NCI-H82 treated with DMSO at 0.1 percent for 48 hours (cell line): ENCODE results near the gene RHOA.
A peak's percentile ranks its signal among the peaks of the same experiment; 100 is the strongest.
"Not testable (repeated sequence)": the region's sequence is repeated elsewhere in the genome, so short reads cannot be mapped to it uniquely, and the experiment has no call there.

Experiments used
- DNase-seq: peaks from one replicate; lab custom pipeline; 2025; ENCODE audit not compliant: unreplicated experiment; lab: John Stamatoyannopoulos, UW

The RHOA gene

GRCh38 chr3:49371946-49372345 lies 39.8 kb downstream of the RHOA start:
- DNase-seq, result no peak

GRCh38 chr3:49370585-49371290 lies 41.0 kb downstream of the RHOA start:
- no peak for DNase-seq

DNA sequence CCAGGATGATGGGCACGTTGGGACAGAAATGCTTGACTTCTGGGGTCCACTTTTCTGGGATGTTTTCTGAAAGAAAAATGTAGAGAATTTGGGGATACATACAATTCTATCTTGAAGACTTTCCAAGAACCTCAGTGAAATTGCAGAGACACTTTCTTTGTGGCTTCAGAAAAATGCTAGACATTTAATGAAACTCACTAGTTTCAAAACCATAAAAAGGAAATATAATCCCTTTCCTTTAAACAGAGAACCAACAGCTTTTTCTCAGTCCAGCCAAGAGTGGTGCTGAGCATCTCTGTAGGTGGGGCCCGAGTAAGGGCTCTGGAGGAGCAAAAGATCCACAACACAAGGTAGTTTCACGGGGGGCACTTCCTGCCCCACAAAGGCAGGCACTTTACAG lies 49.2 kb downstream of the RHOA start:
- DNase-seq, result no peak

- DNase-seq, result no peak
Measured at GRCh38 chr3:49359623-49360022, 52.2 kb downstream of the RHOA start.

DNA sequence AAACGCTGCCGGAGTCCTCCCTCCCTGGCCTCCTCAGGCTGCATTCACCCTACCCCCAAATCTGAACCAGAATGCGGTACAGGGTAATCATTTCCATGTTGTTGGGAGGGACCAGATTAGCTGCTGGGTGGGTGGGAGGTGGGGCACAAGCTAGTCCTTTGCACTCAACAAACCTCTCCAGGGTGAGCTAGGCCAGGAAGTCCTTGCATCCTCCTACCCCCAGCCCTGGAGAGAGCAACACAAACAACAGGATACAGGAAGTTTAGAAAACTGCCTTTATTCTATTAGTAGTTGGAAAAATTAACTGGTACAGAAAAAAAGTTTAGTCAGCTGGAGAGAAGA lies 52.9 kb downstream of the RHOA start:
- no peak for DNase-seq

DNA sequence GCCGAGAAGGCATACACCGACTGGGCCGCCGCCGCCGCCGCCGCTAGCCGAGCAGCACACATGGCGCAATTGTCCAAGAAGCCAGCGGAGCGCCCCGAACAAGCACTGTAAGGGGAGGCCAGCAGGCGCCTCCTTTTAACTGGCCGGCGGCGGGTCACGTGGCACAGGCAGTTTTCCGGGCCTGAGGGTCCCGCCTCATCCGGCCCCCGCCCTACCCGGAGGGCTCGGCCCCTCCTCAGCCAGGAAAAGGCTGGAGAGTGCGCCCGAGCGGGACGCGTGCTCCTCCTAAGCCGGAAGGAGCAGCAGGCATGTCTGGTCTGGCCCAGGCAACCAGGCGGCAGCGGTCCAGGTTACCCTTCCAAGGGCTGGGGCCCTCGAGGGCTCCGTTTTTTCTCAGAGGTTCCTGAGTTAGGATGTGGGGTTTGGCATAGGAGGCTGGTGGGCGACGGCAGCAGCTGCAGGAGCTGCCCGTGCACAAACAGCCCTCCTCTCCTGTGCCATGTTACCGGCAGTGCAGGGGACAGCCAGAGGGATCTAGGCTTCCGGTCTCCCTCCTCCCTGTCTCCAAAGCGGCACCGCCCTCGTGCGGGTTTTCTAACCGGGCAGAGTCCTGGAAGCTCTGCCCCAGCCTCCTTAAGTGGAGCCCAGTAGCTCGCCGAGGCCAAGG lies 53.4 kb downstream of the RHOA start, which contains the start of gene GPX1:
Gene GPX1, minus strand, starts transcription at position 137 of the 667 bp plus-strand sequence. Its CDS starts 75 bp downstream, at position 62.
- peak; percentile 72 for DNase-seq

- DNase-seq, result not testable (repeated sequence)
Measured at GRCh38 chr3:49357443-49358216, 54.1 kb downstream of the RHOA start.

DNA sequence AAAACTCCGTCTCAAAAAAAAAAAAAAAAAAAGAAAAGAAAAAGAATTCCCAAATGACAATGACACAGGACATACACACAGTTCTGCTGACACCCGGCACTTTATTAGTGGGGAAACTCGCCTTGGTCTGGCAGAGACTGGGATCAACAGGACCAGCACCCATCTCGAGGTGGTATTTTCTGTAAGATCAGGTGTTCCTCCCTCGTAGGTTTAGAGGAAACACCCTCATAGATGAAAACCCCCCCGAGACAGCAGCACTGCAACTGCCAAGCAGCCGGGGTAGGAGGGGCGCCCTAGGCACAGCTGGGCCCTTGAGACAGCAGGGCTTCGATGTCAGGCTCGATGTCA lies 54.7 kb downstream of the RHOA start:
- not testable (repeated sequence) for DNase-seq

- DNase-seq, result no peak
Measured at GRCh38 chr3:49352890-49353421, 58.8 kb downstream of the RHOA start.

- DNase-seq, result no peak
Measured at GRCh38 chr3:49352281-49352680, 59.5 kb downstream of the RHOA start.

DNA sequence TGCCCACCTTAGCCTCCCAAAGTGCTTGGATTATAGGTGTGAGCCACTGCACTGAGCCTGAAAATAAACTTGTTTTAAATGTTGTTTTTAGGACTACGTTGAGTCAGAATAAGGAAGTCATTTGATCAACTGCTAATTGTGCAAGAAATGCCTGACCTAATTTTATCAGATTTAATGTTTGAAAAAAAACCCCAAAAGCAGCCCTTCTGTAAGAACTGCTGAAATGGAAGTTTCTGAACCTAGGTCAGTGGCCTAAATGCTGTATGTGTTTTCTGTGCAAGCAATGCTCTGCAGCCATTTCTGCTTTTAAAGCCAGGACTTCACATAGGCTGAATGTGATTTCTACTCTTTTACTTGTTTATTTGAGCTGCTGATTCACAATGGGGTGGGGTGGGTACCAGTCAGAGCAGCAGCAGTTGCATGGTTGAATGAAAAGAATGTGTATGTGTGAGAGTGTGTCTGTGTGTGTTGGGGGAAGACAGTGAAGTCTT lies 60.2 kb downstream of the RHOA start:
- no peak for DNase-seq

GRCh38 chr3:49349348-49350114 lies 62.2 kb downstream of the RHOA start:
- DNase-seq, result no peak

- DNase-seq, result not testable (repeated sequence)
Measured at GRCh38 chr3:49348361-49348760, 63.4 kb downstream of the RHOA start.

DNA sequence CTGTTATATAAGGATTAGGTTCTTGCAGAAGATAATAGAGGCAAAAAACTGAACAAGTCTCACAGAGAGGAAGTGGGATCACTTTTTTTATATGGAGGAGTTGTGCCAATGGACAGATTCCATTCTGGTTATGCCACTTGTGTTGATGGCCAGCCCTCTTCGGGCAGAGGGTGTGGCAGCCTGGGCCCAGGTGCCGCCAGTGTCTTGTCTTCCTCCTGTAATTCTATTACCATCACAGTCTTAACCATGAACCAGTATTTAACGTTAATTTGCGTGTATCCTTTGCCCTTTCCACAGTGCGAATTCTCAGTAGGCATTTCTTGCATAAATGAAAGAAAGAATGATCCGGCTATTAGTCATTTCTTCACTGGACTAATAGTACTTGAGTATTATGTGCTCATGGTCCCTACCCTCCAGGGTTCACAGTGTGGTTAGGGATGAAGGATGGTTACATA lies 65.0 kb downstream of the RHOA start:
- DNase-seq, result no peak

GRCh38 chr3:49343163-49343562 lies 68.6 kb downstream of the RHOA start:
- DNase-seq, result no peak

GRCh38 chr3:49341996-49342395 lies 69.8 kb downstream of the RHOA start:
- DNase-seq, result no peak

DNA sequence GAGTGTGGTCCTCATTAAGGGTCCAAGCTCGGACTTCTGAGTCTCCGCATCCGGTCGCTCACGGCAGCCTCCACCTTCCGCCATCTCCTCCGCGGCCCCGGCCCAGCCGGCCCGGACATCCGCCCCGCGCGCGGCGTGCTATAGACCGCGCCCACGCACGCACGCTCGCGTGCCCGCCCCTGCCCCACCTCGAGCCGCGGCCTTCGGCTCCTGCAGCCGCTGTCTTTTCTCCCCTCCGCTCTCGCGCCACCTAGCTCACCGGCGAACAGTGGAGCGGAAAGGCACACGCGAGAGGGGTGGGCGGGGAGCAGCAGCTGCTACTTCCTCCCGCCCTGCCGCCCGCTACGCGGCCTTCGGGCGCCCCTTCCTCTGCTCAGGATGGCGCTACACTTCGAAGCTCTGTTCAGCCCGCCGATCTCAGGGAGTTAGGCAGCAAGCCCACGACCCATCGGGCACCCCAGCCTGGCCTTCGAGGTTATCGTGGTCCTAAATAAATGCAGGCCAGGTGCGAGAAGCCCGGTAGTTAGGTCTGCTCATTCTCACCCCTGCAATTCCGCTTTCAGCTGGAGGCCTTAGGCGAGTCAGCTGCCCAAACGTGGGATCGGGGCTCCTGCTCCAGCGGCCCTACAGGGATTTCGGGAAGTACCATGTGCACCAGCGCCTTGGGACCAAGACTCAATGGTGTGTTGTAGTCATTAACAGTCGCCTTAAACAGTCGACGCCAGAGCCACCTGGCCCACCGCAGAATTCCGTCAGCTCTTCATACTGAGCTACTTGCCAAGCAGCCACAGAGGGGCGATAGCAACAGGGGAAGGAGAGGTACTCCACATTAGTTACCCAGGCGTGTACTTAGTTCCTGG lies 71.6 kb downstream of the RHOA start, which contains the start of gene USP4:
Gene USP4, minus strand, starts transcription at position 113 of the 860 bp plus-strand sequence. Its CDS starts 29 bp downstream, at position 84.
- peak; percentile 47 for DNase-seq

DNA sequence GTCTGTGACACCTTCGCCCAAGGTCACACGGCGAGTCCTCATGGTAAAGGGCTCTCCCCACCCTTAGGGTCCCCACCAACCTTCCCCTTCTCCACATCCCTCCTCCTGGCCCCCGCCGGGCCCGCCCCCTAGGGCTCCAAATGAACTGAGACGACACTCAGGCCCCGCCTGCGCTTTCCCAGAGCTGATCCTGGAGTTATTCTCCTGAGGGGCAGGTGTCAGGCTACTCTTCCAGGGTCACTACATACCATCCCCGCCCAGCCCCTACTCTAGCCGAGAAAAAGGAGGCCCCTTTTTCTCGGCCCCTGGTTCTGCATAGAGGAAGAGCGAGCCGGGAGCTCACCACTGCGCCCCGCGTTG lies 72.2 kb downstream of the RHOA start:
- no peak for DNase-seq

DNA sequence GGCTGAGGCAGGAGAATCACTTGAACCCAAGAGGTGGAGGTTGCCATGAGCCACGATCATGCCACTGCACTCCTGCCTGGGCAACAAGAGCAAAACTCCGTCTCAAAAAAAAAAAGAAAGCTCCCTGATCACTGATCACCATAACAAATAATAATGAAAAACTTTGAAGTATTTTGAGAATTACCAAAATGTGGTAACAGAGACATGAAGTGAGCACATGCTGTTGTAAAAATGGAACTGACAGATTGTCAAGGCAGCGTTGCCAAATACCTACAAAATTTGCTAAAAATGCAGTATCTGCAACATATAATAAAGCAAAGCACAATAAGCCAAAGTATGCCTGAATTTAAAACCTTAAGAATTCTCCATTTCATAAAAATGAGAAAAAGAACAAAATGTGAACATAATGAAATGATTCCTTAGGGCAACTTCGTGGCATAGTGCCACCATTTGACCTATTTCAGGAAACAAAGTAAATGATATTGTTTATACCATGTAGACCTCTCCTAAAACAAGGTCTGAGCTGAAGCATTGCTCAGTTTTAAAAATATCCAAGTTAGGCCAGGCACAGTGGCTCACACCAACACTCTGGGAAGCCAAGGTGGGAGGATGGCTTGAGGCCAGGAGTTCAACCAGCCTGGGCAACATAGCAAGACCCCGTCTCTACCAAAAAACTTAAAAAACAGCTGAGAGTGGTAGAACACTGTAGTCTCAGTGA lies 77.7 kb downstream of the RHOA start:
- no peak for DNase-seq
